HEK293T (cell line): ENCODE measurements around the gene AEBP2.

Source experiments
- ARNT ChIP-seq: fragments of 450-650 bp; IDR thresholded peaks from 2 replicates; pipeline ENCODE4 v1.6.1; 2017; ENCODE audit warnings: mild to moderate bottlenecking
- CTBP1 ChIP-seq: fragments of 450-650 bp; IDR thresholded peaks from 2 replicates; pipeline ENCODE4 v1.6.1; 2016; ENCODE audit warnings: borderline replicate concordance
- ELF4 ChIP-seq: fragments of 450-650 bp; IDR thresholded peaks from 2 replicates; pipeline ENCODE4 v1.6.1; 2017; ENCODE audit warnings: antibody characterized with exemption
- FOXK2 ChIP-seq: fragments of 450-650 bp; IDR thresholded peaks from 2 replicates; pipeline ENCODE4 v1.6.1; 2016; ENCODE audit warnings: mild to moderate bottlenecking
- FOXM1 ChIP-seq: fragments of 450-650 bp; IDR thresholded peaks from 2 replicates; pipeline ENCODE4 v1.6.1; 2017; ENCODE audit warnings: mild to moderate bottlenecking, borderline replicate concordance
- HDGF ChIP-seq: fragments of 450-650 bp; IDR thresholded peaks from 2 replicates; pipeline ENCODE4 v1.6.1; 2017; ENCODE audit warnings: antibody characterized with exemption, borderline replicate concordance
- SP1 ChIP-seq: fragments of 450-650 bp; IDR thresholded peaks from 2 replicates; pipeline ENCODE4 v1.6.1; 2017
- SUZ12 ChIP-seq: fragments of 450-650 bp; IDR thresholded peaks from 2 replicates; pipeline ENCODE4 v1.6.1; 2016; ENCODE audit warnings: mild to moderate bottlenecking
- ZNF384 ChIP-seq: fragments of 450-650 bp; IDR thresholded peaks from 2 replicates; pipeline ENCODE4 v1.6.1; 2016

GRCh38 chr12:19483727-19484126 is 44.4 kb downstream of the AEBP2 start:
- TF ChIP-seq FOXK2 (no peak), ARNT (no peak), FOXM1 (no peak), SP1 (no peak), ZNF384 (no peak), ELF4 (no peak), HDGF (no peak), SUZ12 (no peak), CTBP1 (no peak)
